SK-N-SH treated with all-trans-retinoic acid at 6 μM for 48 hours (cell line): ENCODE results near the gene KHNYN.

Experiments used
- ATAC-seq: fragments of 200-7000 bp; cut with Tn5 transposase; 3 replicates; pipeline ENCODE4 v1.9.1; 2020; ENCODE audit warnings: mild to moderate bottlenecking, moderate library complexity
- BACH2 ChIP-seq: fragments of 250-450 bp; sonication (Bioruptor Pico); IDR thresholded peaks from 2 replicates; pipeline ENCODE4 v1.9.0; 2021; ENCODE audit warnings: mild to moderate bottlenecking, borderline replicate concordance
- CSDC2 ChIP-seq: fragments of 250-450 bp; sonication (Bioruptor Pico); IDR thresholded peaks from 2 replicates; pipeline ENCODE4 v1.5.0; 2020; ENCODE audit warnings: mild to moderate bottlenecking, moderate library complexity
- CSRNP3 ChIP-seq: fragments of 250-450 bp; sonication (Bioruptor Pico); IDR thresholded peaks from 2 replicates; pipeline ENCODE4 v1.5.1; 2021; ENCODE audit warnings: mild to moderate bottlenecking, moderate library complexity
- ISL1 ChIP-seq: fragments of 250-450 bp; sonication (Bioruptor Pico); IDR thresholded peaks from 2 replicates; pipeline ENCODE4 v2.1.2; 2022; ENCODE audit warnings: mild to moderate bottlenecking, moderate library complexity
- OSR1 ChIP-seq: fragments of 250-450 bp; sonication (Bioruptor Pico); IDR thresholded peaks from 2 replicates; pipeline ENCODE4 v1.8.0; 2022; ENCODE audit warnings: moderate library complexity, mild to moderate bottlenecking, inconsistent platforms
- PATZ1 ChIP-seq: fragments of 250-450 bp; sonication (Bioruptor Pico); IDR thresholded peaks from 2 replicates; pipeline ENCODE4 v1.8.0; 2020; ENCODE audit warnings: mild to moderate bottlenecking, moderate library complexity, borderline replicate concordance
- POU6F1 ChIP-seq: fragments of 250-450 bp; sonication (Bioruptor Pico); IDR thresholded peaks from 2 replicates; pipeline ENCODE4 v1.8.0; 2021; ENCODE audit warnings: low read depth, mild to moderate bottlenecking, moderate library complexity, borderline replicate concordance
- PPARA ChIP-seq: fragments of 250-450 bp; sonication (Bioruptor Pico); IDR thresholded peaks from 2 replicates; pipeline ENCODE4 v1.5.0; 2020; ENCODE audit warnings: mild to moderate bottlenecking, borderline replicate concordance
- RARB ChIP-seq: fragments of 250-450 bp; sonication (Bioruptor Pico); IDR thresholded peaks from 2 replicates; pipeline ENCODE4 v1.8.0; 2021; ENCODE audit warnings: mild to moderate bottlenecking, moderate library complexity
- SNAI2 ChIP-seq: fragments of 250-450 bp; sonication (Bioruptor Pico); IDR thresholded peaks from 2 replicates; pipeline ENCODE4 v1.5.0; 2020; ENCODE audit warnings: mild to moderate bottlenecking, moderate library complexity
- TCF4 ChIP-seq: fragments of 250-450 bp; sonication (Bioruptor Pico); IDR thresholded peaks from 2 replicates; pipeline ENCODE4 v1.8.0; 2021; ENCODE audit warnings: mild to moderate bottlenecking, moderate library complexity, borderline replicate concordance
- TOX ChIP-seq: fragments of 250-450 bp; sonication (Bioruptor Pico); IDR thresholded peaks from 2 replicates; pipeline ENCODE4 v1.8.0; 2021; ENCODE audit warnings: mild to moderate bottlenecking, moderate library complexity, borderline replicate concordance
- TSHZ2 ChIP-seq: fragments of 250-450 bp; sonication (Bioruptor Pico); IDR thresholded peaks from 2 replicates; pipeline ENCODE4 v1.5.0; 2020; ENCODE audit warnings: mild to moderate bottlenecking, moderate library complexity
- ZC3H10 ChIP-seq: fragments of 250-450 bp; sonication (Bioruptor Pico); IDR thresholded peaks from 2 replicates; pipeline ENCODE4 v1.5.1; 2021; ENCODE audit warnings: mild to moderate bottlenecking, moderate library complexity
- ZFP3 ChIP-seq: fragments of 250-450 bp; sonication (Bioruptor Pico); IDR thresholded peaks from 2 replicates; pipeline ENCODE4 v1.5.0; 2020; ENCODE audit warnings: mild to moderate bottlenecking, moderate library complexity
- ZFP30 ChIP-seq: fragments of 450-650 bp; formaldehyde crosslinking; IDR thresholded peaks from 2 replicates; pipeline ENCODE4 v1.5.0; 2022; ENCODE audit warnings: mild to moderate bottlenecking, moderate library complexity
- ZNF565 ChIP-seq: fragments of 450-650 bp; formaldehyde crosslinking; conservative IDR thresholded peaks from 2 replicates; pipeline ENCODE4 v1.5.0; 2020; ENCODE audit warnings: low read depth, mild to moderate bottlenecking, moderate library complexity

KHNYN gene

GRCh38 chr14:24418492-24418873 is 11.3 kb upstream of the KHNYN start:
- TF ChIP-seq ZNF565 (CRISPR knock-in tag) = no peak
- TF ChIP-seq RARB (CRISPR knock-in tag) = no peak
- no peak for TF ChIP-seq ZFP3 (CRISPR knock-in tag)
- no peak for TF ChIP-seq POU6F1 (CRISPR knock-in tag)
- TF ChIP-seq TCF4 (CRISPR knock-in tag) = no peak
- no peak for TF ChIP-seq SNAI2 (CRISPR knock-in tag)
- TF ChIP-seq CSRNP3 (CRISPR knock-in tag) = no peak
- no peak for TF ChIP-seq PPARA
- no peak for TF ChIP-seq PATZ1 (CRISPR knock-in tag)
- no peak for TF ChIP-seq BACH2
- no peak for TF ChIP-seq TOX (CRISPR knock-in tag)
- ATAC-seq = peak; percentile 37

- no peak for ATAC-seq
- TF ChIP-seq TOX (CRISPR knock-in tag) (no peak), TSHZ2 (CRISPR knock-in tag) (no peak), ISL1 (CRISPR knock-in tag) (no peak), TCF4 (CRISPR knock-in tag) (no peak), ZNF565 (CRISPR knock-in tag) (no peak), RARB (CRISPR knock-in tag) (no peak), ZFP3 (CRISPR knock-in tag) (no peak), SNAI2 (CRISPR knock-in tag) (no peak), ZC3H10 (CRISPR knock-in tag) (no peak)
Measured at GRCh38 chr14:24422261-24422660, 7.5 kb upstream of the KHNYN start.

- no peak for TF ChIP-seq OSR1
- TF ChIP-seq POU6F1 (CRISPR knock-in tag) = no peak
- TF ChIP-seq CSDC2 (CRISPR knock-in tag) = no peak
- TF ChIP-seq ZFP30 (CRISPR knock-in tag) = no peak
- no peak for TF ChIP-seq ZC3H10 (CRISPR knock-in tag)
- TF ChIP-seq TOX (CRISPR knock-in tag) = no peak
- TF ChIP-seq TSHZ2 (CRISPR knock-in tag) = no peak
- TF ChIP-seq, all 23 proteins: peak for 0
- ATAC-seq = no peak
Measured at GRCh38 chr14:24422694-24423601, 6.8 kb upstream of the KHNYN start.
